Activated naive CD8-positive, alpha-beta T cell treated with anti-CD3 and anti-CD28 coated beads, Interleukin-2, amount 50 U/mL, for 24 hours (primary cell): ENCODE measurements around the gene FGF16.
"Not testable (repeated sequence)": the region's sequence is repeated elsewhere in the genome, so short reads cannot be mapped to it uniquely, and the experiment has no call there.

Experiments
- ATAC-seq: fragments of 150-1000 bp; cut with Tn5 transposase; one replicate; pipeline ENCODE4 v1.10.0; 2021
- DNase-seq: peaks from one replicate; pipeline ENCODE4 v3.0.0; 2021
- H3K27ac Mint-ChIP-seq: one replicate; pipeline ENCODE4 v1.8.0; 2021; ENCODE audit warnings: mild to moderate bottlenecking, mixed read lengths
- H3K27me3 Mint-ChIP-seq: one replicate; pipeline ENCODE4 v1.8.0; 2021; ENCODE audit warnings: mixed read lengths
- H3K36me3 Mint-ChIP-seq: one replicate; pipeline ENCODE4 v1.8.0; 2021; ENCODE audit warnings: low read depth, mixed read lengths
- H3K4me1 Mint-ChIP-seq: one replicate; pipeline ENCODE4 v1.8.0; 2021; ENCODE audit warnings: mixed read lengths
- H3K4me3 Mint-ChIP-seq: one replicate; pipeline ENCODE4 v1.8.0; 2021; ENCODE audit warnings: mild to moderate bottlenecking, moderate library complexity, mixed read lengths
- H3K9me3 Mint-ChIP-seq: one replicate; pipeline ENCODE4 v1.8.0; 2021; ENCODE audit warnings: mixed read lengths

The FGF16 gene

DNA sequence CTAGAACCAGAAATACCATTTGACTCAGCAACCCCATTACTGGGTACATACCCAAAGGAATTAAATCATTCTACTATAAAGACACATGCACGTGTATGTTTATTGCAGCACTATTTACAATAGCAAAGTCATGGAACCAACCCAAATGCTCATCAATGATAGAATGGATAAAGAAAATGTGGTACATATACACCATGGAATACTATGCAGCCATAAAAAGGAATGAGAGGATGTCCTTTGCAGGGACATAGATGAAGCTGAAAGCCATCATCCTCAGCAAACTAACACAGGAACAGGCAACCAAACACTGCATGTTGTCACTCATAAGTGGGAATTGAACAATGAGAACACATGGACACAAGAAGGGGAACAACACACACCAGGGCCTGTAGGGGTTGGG, 53.0 kb downstream of the FGF16 start:
- not testable (repeated sequence) for DNase-seq, H3K4me3 Mint-ChIP-seq, H3K4me1 Mint-ChIP-seq, H3K27ac Mint-ChIP-seq, H3K36me3 Mint-ChIP-seq, H3K9me3 Mint-ChIP-seq, ATAC-seq, H3K27me3 Mint-ChIP-seq

DNA sequence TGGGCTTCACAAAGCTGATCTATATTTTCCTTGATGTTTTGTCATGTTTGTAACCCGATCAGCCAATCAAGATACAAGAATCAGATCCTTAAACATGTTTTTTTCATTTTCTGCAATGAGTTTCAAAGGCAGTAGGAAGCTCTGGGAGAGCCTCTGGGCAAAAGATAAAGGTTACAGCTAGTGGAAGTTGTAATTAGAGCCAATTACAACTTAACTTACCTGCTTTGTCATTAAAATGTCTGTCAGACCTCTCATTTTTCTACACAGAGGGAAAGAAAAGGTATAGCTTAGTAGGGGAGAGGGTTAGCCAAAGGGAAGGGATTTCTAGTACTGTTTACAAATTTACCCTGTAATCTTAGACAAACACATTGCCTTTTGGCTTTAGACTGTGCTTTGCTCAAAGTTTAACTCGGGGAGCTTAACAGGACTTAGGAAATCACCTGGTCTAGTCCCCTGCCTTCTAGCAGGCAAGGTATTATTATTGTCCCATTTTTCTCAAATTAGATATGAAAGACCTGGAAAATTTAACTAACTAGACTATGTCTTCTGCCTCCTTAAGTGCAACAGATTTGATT, 55.8 kb downstream of the FGF16 start:
- H3K27me3 Mint-ChIP-seq, result no peaks in the 10 kb centered on the region
- peaks cover 5% of the 10 kb centered on the region for H3K4me1 Mint-ChIP-seq
- no peak overlapping the region for H3K27ac Mint-ChIP-seq
- H3K9me3 Mint-ChIP-seq, result no peaks in the 10 kb centered on the region
- no peak for DNase-seq
- no peak overlapping the region for H3K4me3 Mint-ChIP-seq
- ATAC-seq, result no peak
- H3K36me3 Mint-ChIP-seq, result peaks cover 6% of the 10 kb centered on the region

DNA sequence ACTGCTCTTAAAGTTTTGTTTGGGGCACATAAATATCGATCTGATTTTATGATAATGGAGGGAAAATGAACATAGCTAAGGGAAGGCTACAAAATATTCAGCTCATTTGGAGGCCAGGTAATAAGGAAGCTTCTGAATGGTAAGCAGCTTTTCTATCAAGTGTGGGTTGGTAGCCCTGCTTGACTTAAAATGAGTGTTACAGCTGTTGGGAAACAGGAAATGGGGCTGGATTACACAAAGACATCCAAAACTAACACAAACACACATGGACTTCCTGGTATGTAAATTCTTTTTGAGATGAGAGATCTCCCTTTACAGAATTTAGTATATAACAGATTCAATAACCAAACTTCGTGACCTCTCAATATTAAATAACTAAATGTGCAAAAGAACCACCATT, 58.0 kb downstream of the FGF16 start:
- Mint-ChIP-seq H3K4me3 (no peak overlapping the region), H3K36me3 (peaks cover 10% of the 10 kb centered on the region), H3K27ac (no peak overlapping the region), H3K9me3 (no peaks in the 10 kb centered on the region), H3K4me1 (peaks cover 5% of the 10 kb centered on the region), H3K27me3 (no peaks in the 10 kb centered on the region)
- DNase-seq, result no peak
- no peak for ATAC-seq
